Activated T-cell treated with anti-CD3 and anti-CD28 coated beads for 48 hours (primary cell): Measurements from ENCODE around the gene LPAR2.

Experiments used
- DNase-seq: peaks from one replicate; pipeline ENCODE4 v3.0.0-alpha.2; 2020; ENCODE audit warnings: low read depth

Gene LPAR2

GRCh38 chr19:19653597-19654147 is 25.7 kb upstream of the LPAR2 start:
- no peak for DNase-seq

GRCh38 chr19:19652482-19653295 is 24.7 kb upstream of the LPAR2 start:
- no peak for DNase-seq

GRCh38 chr19:19651076-19651475 is 23.1 kb upstream of the LPAR2 start:
- DNase-seq = no peak

GRCh38 chr19:19650331-19650730 is 22.3 kb upstream of the LPAR2 start:
- DNase-seq = no peak

- DNase-seq = no peak
Observed at GRCh38 chr19:19649580-19649995, 21.6 kb upstream of the LPAR2 start.

GRCh38 chr19:19649155-19649554 is 21.1 kb upstream of the LPAR2 start:
- no peak for DNase-seq

GRCh38 chr19:19647037-19647835 is 19.2 kb upstream of the LPAR2 start:
- no peak for DNase-seq

GRCh38 chr19:19645233-19645870 is 17.3 kb upstream of the LPAR2 start:
- no peak for DNase-seq

GRCh38 chr19:19644054-19644388 is 16.0 kb upstream of the LPAR2 start:
- no peak for DNase-seq

GRCh38 chr19:19643158-19644053 is 15.4 kb upstream of the LPAR2 start, which contains the start of gene GMIP:
Gene GMIP (minus strand): TSS chr19:19643657. CDS start chr19:19643529, 128 bp downstream.
- DNase-seq = peak; percentile 82

GRCh38 chr19:19642506-19643157 is 14.6 kb upstream of the LPAR2 start:
- peak; percentile 36 for DNase-seq

- DNase-seq = no peak
Observed at GRCh38 chr19:19637523-19638251, 9.7 kb upstream of the LPAR2 start.

- no peak for DNase-seq
Observed at GRCh38 chr19:19637186-19637522, 9.1 kb upstream of the LPAR2 start.

- no peak for DNase-seq
Observed at GRCh38 chr19:19636573-19637185, 8.7 kb upstream of the LPAR2 start.

- DNase-seq = no peak
Observed at GRCh38 chr19:19635313-19635702, 7.3 kb upstream of the LPAR2 start.

GRCh38 chr19:19634516-19635312 is 6.7 kb upstream of the LPAR2 start:
- no peak for DNase-seq

GRCh38 chr19:19633711-19634515 is 5.9 kb upstream of the LPAR2 start:
- DNase-seq = no peak

- DNase-seq = no peak
Observed at GRCh38 chr19:19632661-19633060, 4.6 kb upstream of the LPAR2 start.
